GM12872 (cell line): Measurements from ENCODE around the gene DNAH12.

Experiments used
- CTCF ChIP-seq: IDR thresholded peaks from 3 replicates; pipeline ENCODE4 v1.5.1; 2011; ENCODE audit warnings: low read depth, mild to moderate bottlenecking, low read length, moderate library complexity; ENCODE audit not compliant: insufficient read depth

Gene DNAH12

GRCh38 chr3:57389271-57389670 lies 154.9 kb downstream of the DNAH12 start:
- TF ChIP-seq CTCF = no peak

- no peak for TF ChIP-seq CTCF
These were observed 157.8 kb downstream of the DNAH12 start for GRCh38 chr3:57386307-57386706.

- no peak for TF ChIP-seq CTCF
These were observed 158.6 kb downstream of the DNAH12 start for GRCh38 chr3:57385498-57385897.

GRCh38 chr3:57383838-57384237 lies 160.3 kb downstream of the DNAH12 start:
- no peak for TF ChIP-seq CTCF

GRCh38 chr3:57383406-57383805 lies 160.7 kb downstream of the DNAH12 start:
- no peak for TF ChIP-seq CTCF

- TF ChIP-seq CTCF = no peak
These were observed 161.2 kb downstream of the DNAH12 start for GRCh38 chr3:57382933-57383332.

GRCh38 chr3:57370341-57370740 lies 173.8 kb downstream of the DNAH12 start:
- TF ChIP-seq CTCF = no peak

GRCh38 chr3:57354768-57355167 lies 189.4 kb downstream of the DNAH12 start:
- TF ChIP-seq CTCF = no peak
